Body of pancreas (tissue), 4 donors: ENCODE measurements around the gene PCSK5.

Source experiments
- CTCF ChIP-seq, 7 experiments: fragments of 450-650 bp in 4 of 7; fragments of 200-600 bp in 3 of 7; sonication (generic) in 3 of 7; IDR thresholded peaks; one replicate each; pipeline ENCODE4 v1.5.1; 2016 to 2019; ENCODE audit warnings: antibody characterized with exemption in 7 of 7
- POLR2A ChIP-seq, 3 donors: fragments of 450-650 bp; IDR thresholded peaks; one replicate each; pipeline ENCODE4 v1.6.1; 2016; ENCODE audit warnings: antibody characterized with exemption in 3 of 3, mild to moderate bottlenecking in 2 of 3

GRCh38 chr9:75869236-75869635, 21.2 kb upstream of the PCSK5 start:
- TF ChIP-seq CTCF (IDR thresholded peaks at IDR 0.05) (no peak), POLR2A (IDR thresholded peaks at IDR 0.05) (no peak)
